Tibial nerve (tissue), 4 donors: ENCODE measurements around the gene LIN9.

Source experiments
- CTCF ChIP-seq, 5 experiments: fragments of 200-600 bp in 3 of 5; fragments of 450-650 bp in 2 of 5; sonication (generic) in 3 of 5; IDR thresholded peaks; one replicate each; pipeline ENCODE4 v1.5.1; 2016 to 2019; ENCODE audit warnings: antibody characterized with exemption in 5 of 5, mild to moderate bottlenecking in 3 of 5, moderate library complexity in 2 of 5
- EP300 ChIP-seq, 2 donors: sonication (generic); formaldehyde crosslinking; IDR thresholded peaks; one replicate each; pipeline ENCODE4 v1.6.1; 2017; ENCODE audit warnings: antibody characterized with exemption in 2 of 2, mild to moderate bottlenecking in 1 of 2

- no peak for TF ChIP-seq CTCF (IDR thresholded peaks at IDR 0.05)
- no peak for TF ChIP-seq EP300 (IDR thresholded peaks at IDR 0.05)
These were observed 32.8 kb downstream of the LIN9 start for GRCh38 chr1:226276077-226276682.
